ENCODE results near the gene TEX28. TPM values are rescaled to one million over a fixed set of nuclear protein-coding genes. Genes with fewer than 3 reads are reported as not detected.
"Not testable (repeated sequence)": the region's sequence is repeated elsewhere in the genome, so short reads cannot be mapped to it uniquely, and the experiment has no call there.

The TEX28 gene
- total and polyA plus RNA-seq, 8 donors: not detected

DNA sequence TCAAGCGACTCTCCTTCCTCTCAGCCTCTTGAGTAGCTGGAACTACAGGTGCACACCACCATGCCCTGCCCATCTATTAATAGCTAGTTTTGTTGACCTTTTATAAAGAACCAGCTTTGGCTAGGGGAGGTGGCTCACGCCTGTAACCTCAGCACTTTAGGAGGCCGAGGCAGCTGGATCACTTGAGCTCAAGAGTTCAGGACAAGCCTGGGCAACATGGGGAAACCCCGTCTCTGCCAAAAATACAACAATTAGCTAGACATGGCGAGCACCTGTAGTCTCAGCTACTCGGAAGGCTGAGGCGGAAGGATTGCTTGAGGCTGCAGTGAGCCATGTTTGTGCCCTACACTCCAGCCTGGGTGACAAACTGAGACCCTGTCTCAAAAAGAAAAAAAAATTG is 3.4 kb upstream of the TEX28 start:
- H3K4me3 ChIP-seq: no peak overlapping the region
- H3K9me3 ChIP-seq: peaks cover 0 to 11% (median 3%) of the 10 kb centered on the region in 4 donors
- no peaks in the 10 kb centered on the region for H3K27me3 ChIP-seq
- no peaks in the 10 kb centered on the region for H3K4me1 ChIP-seq
- TF ChIP-seq, protein P1, sequence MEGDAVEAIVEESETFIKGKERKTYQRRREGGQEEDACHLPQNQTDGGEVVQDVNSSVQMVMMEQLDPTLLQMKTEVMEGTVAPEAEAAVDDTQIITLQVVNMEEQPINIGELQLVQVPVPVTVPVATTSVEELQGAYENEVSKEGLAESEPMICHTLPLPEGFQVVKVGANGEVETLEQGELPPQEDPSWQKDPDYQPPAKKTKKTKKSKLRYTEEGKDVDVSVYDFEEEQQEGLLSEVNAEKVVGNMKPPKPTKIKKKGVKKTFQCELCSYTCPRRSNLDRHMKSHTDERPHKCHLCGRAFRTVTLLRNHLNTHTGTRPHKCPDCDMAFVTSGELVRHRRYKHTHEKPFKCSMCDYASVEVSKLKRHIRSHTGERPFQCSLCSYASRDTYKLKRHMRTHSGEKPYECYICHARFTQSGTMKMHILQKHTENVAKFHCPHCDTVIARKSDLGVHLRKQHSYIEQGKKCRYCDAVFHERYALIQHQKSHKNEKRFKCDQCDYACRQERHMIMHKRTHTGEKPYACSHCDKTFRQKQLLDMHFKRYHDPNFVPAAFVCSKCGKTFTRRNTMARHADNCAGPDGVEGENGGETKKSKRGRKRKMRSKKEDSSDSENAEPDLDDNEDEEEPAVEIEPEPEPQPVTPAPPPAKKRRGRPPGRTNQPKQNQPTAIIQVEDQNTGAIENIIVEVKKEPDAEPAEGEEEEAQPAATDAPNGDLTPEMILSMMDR (IDR thresholded peaks at IDR 0.05): no peak
- TF ChIP-seq POLR2AphosphoS5 (IDR thresholded peaks at IDR 0.05) (no peak), POLR2A (IDR thresholded peaks at IDR 0.05) (no peak), EP300 (IDR thresholded peaks at IDR 0.05) (no peak)
- intact Hi-C loops (cut with DNase I; ENCODE audit: low total_unique reads): no loop called here
- H3K36me3 ChIP-seq: no peaks in the 10 kb centered on the region
- no peak overlapping the region for H3K27ac ChIP-seq
- no peak for DNase-seq
- 62 to 77% (median 74%) methylated on average over 7 of the region's 7 CpGs for WGBS, 5 donors

DNA sequence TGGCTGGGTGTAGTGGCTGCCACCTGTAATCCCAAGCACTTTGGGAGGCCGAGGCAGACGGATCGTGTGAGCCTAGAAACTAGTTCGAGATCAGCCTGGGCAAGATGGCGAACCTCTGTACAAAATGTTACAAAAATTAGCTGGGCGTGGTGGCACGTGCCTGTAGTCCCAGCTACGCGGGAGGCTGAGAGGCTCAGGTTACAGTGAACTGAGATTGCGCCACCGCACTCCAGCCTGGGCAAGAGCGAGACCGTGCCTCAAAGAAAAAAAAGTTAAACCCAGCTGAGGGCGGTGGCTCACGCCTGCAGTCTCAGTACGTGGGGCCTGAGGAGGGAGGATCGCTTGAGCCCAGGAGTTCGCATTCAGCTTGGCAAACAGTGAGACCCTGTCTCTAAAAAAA is 1.8 kb upstream of the TEX28 start:
- 84 to 92% (median 89%) methylated on average over 18 of the region's 18 CpGs for WGBS, 5 donors
- H3K36me3 ChIP-seq: no peaks in the 10 kb centered on the region
- peaks cover 0 to 11% (median 3%) of the 10 kb centered on the region in 4 donors for H3K9me3 ChIP-seq
- intact Hi-C loops (cut with DNase I; ENCODE audit: low total_unique reads): no loop called here
- H3K4me3 ChIP-seq: no peak overlapping the region
- no peak for DNase-seq
- no peaks in the 10 kb centered on the region for H3K4me1 ChIP-seq
- TF ChIP-seq, protein P1 (IDR thresholded peaks at IDR 0.05): no peak
- no peak for TF ChIP-seq EP300 (IDR thresholded peaks at IDR 0.05)
- TF ChIP-seq POLR2AphosphoS5 (IDR thresholded peaks at IDR 0.05): no peak
- no peak overlapping the region for H3K27ac ChIP-seq
- no peaks in the 10 kb centered on the region for H3K27me3 ChIP-seq

DNA sequence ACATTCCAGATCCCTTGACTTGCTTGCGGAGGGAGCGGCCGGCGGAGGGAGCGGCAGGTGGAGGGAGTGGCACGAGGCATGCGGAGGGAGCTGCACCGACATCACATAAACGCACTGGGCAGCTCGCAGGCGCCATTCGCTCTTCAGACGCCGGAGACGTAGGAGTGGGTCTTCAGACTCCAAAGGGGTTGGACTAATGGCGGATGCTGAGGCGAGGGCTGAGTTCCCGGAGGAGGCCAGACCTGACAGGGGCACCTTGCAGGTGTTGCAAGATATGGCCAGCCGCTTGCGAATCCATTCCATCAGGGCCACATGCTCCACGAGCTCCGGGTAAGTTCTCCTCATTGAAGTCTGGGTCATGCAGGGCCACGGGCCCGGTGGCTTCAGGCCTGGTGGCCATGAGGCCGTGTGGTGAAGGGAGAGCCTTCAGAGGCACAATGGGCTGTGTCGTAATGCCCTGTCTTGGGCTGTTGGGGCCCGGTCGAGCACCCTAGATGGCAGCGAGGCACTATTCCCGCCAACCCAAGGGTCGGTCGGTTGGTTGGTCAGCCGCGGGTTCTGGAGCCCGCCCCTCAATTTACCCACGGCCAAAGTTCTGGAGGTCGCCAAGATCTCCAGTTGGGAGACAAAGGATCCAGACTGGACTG is 863 bp upstream of the TEX28 start, which contains the start of gene TKTL1:
TSS of gene TKTL1 (plus strand) at position 132 of the 647 bp plus-strand sequence. CDS start at position 197, 65 bp downstream.
- H3K9me3 ChIP-seq: peaks cover 0 to 11% (median 3%) of the 10 kb centered on the region in 4 donors
- no peak for DNase-seq
- no peak for TF ChIP-seq EP300 (IDR thresholded peaks at IDR 0.05)
- TF ChIP-seq, protein P1 (IDR thresholded peaks at IDR 0.05): no peak
- no peak for TF ChIP-seq POLR2AphosphoS5 (IDR thresholded peaks at IDR 0.05)
- TF ChIP-seq POLR2A (IDR thresholded peaks at IDR 0.05): no peak
- no peaks in the 10 kb centered on the region for H3K27me3 ChIP-seq
- H3K36me3 ChIP-seq: no peaks in the 10 kb centered on the region
- intact Hi-C loops (cut with DNase I; ENCODE audit: low total_unique reads): no loop called here
- 95 to 97% (median 96%) methylated on average over 24 to 37 of the region's 37 CpGs for WGBS, 5 donors
- no peaks in the 10 kb centered on the region for H3K4me1 ChIP-seq
- H3K27ac ChIP-seq: no peak within 1 kb of the TSS
- H3K4me3 ChIP-seq: no peak within 1 kb of the TSS

DNA sequence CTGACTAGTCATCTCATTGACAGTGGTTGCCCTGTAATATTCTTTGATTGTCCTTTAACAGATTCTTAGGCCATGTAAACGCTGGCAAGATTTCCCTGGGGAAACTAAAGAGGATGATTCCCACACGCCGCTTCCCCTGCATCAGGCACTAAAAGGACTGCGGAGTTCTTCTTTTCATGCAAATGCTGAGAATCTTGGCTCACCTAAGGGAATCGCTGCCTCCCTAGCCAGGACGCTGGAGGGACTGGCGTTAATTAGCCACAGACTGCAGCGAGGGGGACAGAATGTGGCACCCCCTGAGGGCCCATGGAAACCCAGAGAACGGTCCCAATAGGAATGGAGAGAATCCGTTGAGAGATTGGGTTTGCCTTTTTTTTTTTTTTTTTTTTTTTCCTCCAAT is 8.5 kb downstream of the TEX28 start:
- H3K4me1 ChIP-seq; intact Hi-C loops (cut with DNase I; ENCODE audit: low total_unique reads); H3K27me3 ChIP-seq; H3K4me3 ChIP-seq; DNase-seq; H3K27ac ChIP-seq; H3K36me3 ChIP-seq; H3K9me3 ChIP-seq: not testable (repeated sequence)
- no CpG with 5 or more reads among the region's 10 CpGs for WGBS, 5 donors

- DNase-seq; H3K27me3 ChIP-seq; H3K27ac ChIP-seq; H3K4me1 ChIP-seq; H3K36me3 ChIP-seq; H3K9me3 ChIP-seq; intact Hi-C loops (cut with DNase I; ENCODE audit: low total_unique reads); H3K4me3 ChIP-seq: not testable (repeated sequence)
- WGBS, 5 donors: no CpG with 5 or more reads among the region's 23 CpGs
Observed at GRCh38 chrX:154284489-154285338, 10.2 kb downstream of the TEX28 start.

- H3K36me3 ChIP-seq; intact Hi-C loops (cut with DNase I; ENCODE audit: low total_unique reads); H3K27ac ChIP-seq; H3K4me3 ChIP-seq; H3K27me3 ChIP-seq; H3K9me3 ChIP-seq; DNase-seq; H3K4me1 ChIP-seq: not testable (repeated sequence)
- WGBS, 5 donors: no CpG with 5 or more reads among the region's 3 CpGs
Observed at GRCh38 chrX:154269245-154269644, 25.7 kb downstream of the TEX28 start.

DNA sequence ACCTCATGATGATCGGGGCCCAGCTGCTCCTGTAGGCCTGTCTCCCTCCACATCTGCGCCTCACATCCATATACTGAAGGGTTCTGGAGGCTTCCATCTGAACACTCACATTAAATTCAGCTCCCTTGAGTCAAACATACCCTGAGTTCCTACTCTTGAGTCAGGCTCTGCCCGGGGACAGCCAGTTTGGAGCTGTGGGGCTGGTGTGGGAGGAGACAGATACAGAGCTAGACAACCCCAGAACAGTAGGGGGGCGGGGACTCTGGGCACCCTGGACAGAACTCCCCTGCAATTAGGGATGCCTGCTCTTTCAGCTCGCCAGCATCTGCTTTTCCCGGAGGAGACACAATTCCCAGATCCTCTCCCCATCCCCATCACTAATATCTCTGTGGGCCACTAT is 31.9 kb downstream of the TEX28 start:
- DNase-seq; H3K4me3 ChIP-seq; H3K9me3 ChIP-seq; H3K36me3 ChIP-seq; H3K4me1 ChIP-seq; H3K27me3 ChIP-seq; intact Hi-C loops (cut with DNase I; ENCODE audit: low total_unique reads); H3K27ac ChIP-seq: not testable (repeated sequence)
- WGBS, 5 donors: no CpG with 5 or more reads among the region's 6 CpGs

DNA sequence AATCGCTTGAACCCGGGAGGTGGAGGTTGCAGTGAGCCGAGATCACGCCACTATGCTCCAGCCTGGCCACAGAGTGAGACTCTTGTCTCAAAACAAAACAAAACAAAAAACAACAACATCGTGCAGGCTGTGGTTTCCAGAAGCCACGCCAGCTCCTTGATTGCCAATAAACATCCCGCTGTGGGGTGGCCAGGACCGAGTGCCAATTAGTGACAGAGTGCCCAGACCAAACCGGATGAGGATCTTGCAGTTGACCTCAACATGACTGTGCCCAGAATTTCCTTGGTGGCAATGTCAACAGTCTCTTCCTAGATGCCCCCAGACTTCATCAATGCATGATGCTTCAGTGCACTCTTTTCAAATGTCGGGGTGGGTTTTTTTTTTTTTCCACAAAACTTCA is 36.2 kb downstream of the TEX28 start:
- WGBS, 5 donors: no CpG with 5 or more reads among the region's 10 CpGs
- H3K9me3 ChIP-seq; H3K27ac ChIP-seq; intact Hi-C loops (cut with DNase I; ENCODE audit: low total_unique reads); DNase-seq; H3K4me3 ChIP-seq; H3K4me1 ChIP-seq; H3K27me3 ChIP-seq; H3K36me3 ChIP-seq: not testable (repeated sequence)
